Endothelial cell of umbilical vein (primary cell): ENCODE data around the gene GRIA4. TPM values are rescaled to one million over a fixed set of nuclear protein-coding genes. Genes with fewer than 3 reads are reported as not detected.

ENCODE experiments used
- BruUV-seq: library from RNA; stranded (reverse); fragments of 400-500 nt; replicated peaks from 2 replicates; lab custom pipeline; 2021; lab: Mats Ljungman, UMichigan
- CTCF ChIA-PET: fragments of 300-600, 350-600 bp; sonication (Branson Sonifier 250); formaldehyde crosslinking; loops from one replicate; lab custom pipeline; 2021; ENCODE audit warnings: antibody characterized with exemption, inconsistent platforms; lab: Charles Lee
- POLR2A ChIA-PET: fragments of 300-600, 350-600 bp; sonication (Branson Sonifier 250); formaldehyde crosslinking; loops from one replicate; lab custom pipeline; 2021; ENCODE audit warnings: antibody characterized with exemption, inconsistent platforms; lab: Charles Lee
- DNase-seq: peaks from one replicate; pipeline ENCODE4 v3.0.0-alpha.2; 2011; ENCODE audit warnings: low read depth, low spot score
- FAIRE-seq: peaks from 2 replicates; lab custom pipeline; 2011; peaks lifted over from hg19 to GRCh38; lab: Jason Lieb, UNC
- H2AFZ ChIP-seq: 2 replicates; pipeline ENCODE4 v1.6.0; 2012; ENCODE audit warnings: low read depth, low read length, control low read depth, inconsistent platforms
- H3K27ac ChIP-seq: 2 replicates; pipeline ENCODE4 v1.5.1; 2011; ENCODE audit warnings: low read depth, mild to moderate bottlenecking, control low read depth, low read length, moderate library complexity; ENCODE audit not compliant: insufficient read depth
- H3K27me3 ChIP-seq, 2 experiments: 2 replicates each; pipeline versions ENCODE4 v1.6.0 to v1.6.1; 2011; ENCODE audit warnings: low read length in 2 of 2, mixed read lengths in 1 of 2; ENCODE audit not compliant: control insufficient read depth in 2 of 2, insufficient read depth in 2 of 2
- H3K36me3 ChIP-seq, 2 experiments: 2 replicates in 1 of 2; 3 replicates in 1 of 2; pipeline ENCODE4 v1.5.1; 2011; ENCODE audit warnings: low read length in 2 of 2, mild to moderate bottlenecking in 1 of 2, moderate library complexity in 1 of 2; ENCODE audit not compliant: control insufficient read depth in 2 of 2, insufficient read depth in 2 of 2; ENCODE audit errors: extremely low read depth in 1 of 2
- H3K4me1 ChIP-seq: 3 replicates; pipeline ENCODE4 v1.5.1; 2011; ENCODE audit warnings: mild to moderate bottlenecking, low read length; ENCODE audit not compliant: control insufficient read depth, insufficient read depth; ENCODE audit errors: extremely low read depth
- H3K4me2 ChIP-seq: 2 replicates; pipeline ENCODE4 v1.6.1; 2011; ENCODE audit warnings: low read length, control low read depth, mixed read lengths; ENCODE audit not compliant: insufficient read depth
- H3K4me3 ChIP-seq, 3 experiments: fragments of 200-600 bp in 1 of 3; sonication (generic), shearing (Covaris generic) in 1 of 3; replicated peaks in 1 of 3; 2 replicates each; pipeline ENCODE4 v1.5.1; 2011 to 2016; ENCODE audit warnings: control low read depth in 3 of 3, low read length in 3 of 3, mild to moderate bottlenecking in 2 of 3, inconsistent platforms in 1 of 3, low read depth in 1 of 3, moderate library complexity in 1 of 3; ENCODE audit not compliant: insufficient read depth in 1 of 3
- H3K79me2 ChIP-seq: 2 replicates; pipeline ENCODE4 v1.6.0; 2012; ENCODE audit warnings: low read length, inconsistent platforms; ENCODE audit not compliant: control insufficient read depth, insufficient read depth
- H3K9ac ChIP-seq: replicated peaks from 2 replicates; pipeline ENCODE3; 2011; ENCODE audit warnings: low read length, control low read depth; ENCODE audit not compliant: insufficient read depth; ENCODE audit errors: extremely low read depth
- H3K9me1 ChIP-seq: replicated peaks from 3 replicates; pipeline ENCODE4 v1.6.0; 2011; ENCODE audit warnings: mild to moderate bottlenecking, low read length; ENCODE audit not compliant: control insufficient read depth, insufficient read depth; ENCODE audit errors: extremely low read depth
- H3K9me3 ChIP-seq: replicated peaks from 2 replicates; pipeline ENCODE4 v1.5.1; 2012; ENCODE audit warnings: low read length, inconsistent platforms; ENCODE audit not compliant: control insufficient read depth, insufficient read depth
- H4K20me1 ChIP-seq: replicated peaks from 2 replicates; pipeline ENCODE3; 2011; ENCODE audit warnings: mild to moderate bottlenecking, low read length; ENCODE audit not compliant: control insufficient read depth, insufficient read depth; ENCODE audit errors: extremely low read depth
- EZH2 ChIP-seq: IDR thresholded peaks from 2 replicates; pipeline ENCODE4 v1.6.1; 2012; ENCODE audit warnings: borderline replicate concordance, low read depth, mild to moderate bottlenecking, moderate library complexity, low read length, inconsistent platforms; ENCODE audit not compliant: severe bottlenecking
- FOS ChIP-seq: IDR thresholded peaks from 2 replicates; pipeline ENCODE4 v1.6.1; 2011; ENCODE audit warnings: mild to moderate bottlenecking, low read length, moderate library complexity, borderline replicate concordance; ENCODE audit not compliant: insufficient read depth
- GATA2 ChIP-seq: IDR thresholded peaks from 2 replicates; pipeline ENCODE4 v1.7.0; 2011; ENCODE audit warnings: low read depth, mild to moderate bottlenecking, moderate library complexity, mixed read lengths, low read length; ENCODE audit not compliant: insufficient read length, insufficient read depth
- JUN ChIP-seq: IDR thresholded peaks from 2 replicates; pipeline ENCODE4 v1.6.1; 2011; ENCODE audit warnings: borderline replicate concordance, low read depth; ENCODE audit not compliant: insufficient read length, insufficient read depth
- MAX ChIP-seq: IDR thresholded peaks from 2 replicates; pipeline ENCODE4 v1.6.1; 2011; ENCODE audit not compliant: insufficient read depth, insufficient read length
- MYC ChIP-seq: IDR thresholded peaks from one replicate; pipeline ENCODE4 v1.6.1; 2011; ENCODE audit warnings: mild to moderate bottlenecking, low read depth, low read length
- POLR2AphosphoS5 ChIP-seq: IDR thresholded peaks from 2 replicates; pipeline ENCODE4 v1.6.1; 2012; ENCODE audit warnings: low read depth, mild to moderate bottlenecking, control low read depth, low read length, moderate library complexity; ENCODE audit not compliant: insufficient read depth
- dilution Hi-C: fragments of 300-500 bp; cut with MboI; formaldehyde crosslinking; loops from one replicate; pipeline ENCODE4 v1.15.0; 2019; ENCODE audit warnings: low sequenced_read_pairs; ENCODE audit not compliant: extremely low pct_ligation_motif_present
- intact Hi-C: fragments of 100-400 bp; cut with micrococcal nuclease; formaldehyde crosslinking; loops from one replicate; pipeline ENCODE4 v1.10.0; 2022
- polyA plus RNA-seq, 4 experiments: library from polyadenylated mRNA; depleted of rRNA in 3 of 4; stranded (reverse) in 3 of 4; unstranded in 1 of 4; fragments of >200 nt; gene quantifications; 2 replicates each; pipeline versions ENCODE4 v1.2.1 to v1.2.3, GENCODE V29; 2011 to 2012; ENCODE audit warnings: missing spikeins in 1 of 4
- total RNA-seq: library from RNA; stranded (reverse); gene quantifications from 2 replicates; pipeline ENCODE4 v1.2.3, GENCODE V29; 2021

The GRIA4 gene
- total and polyA plus RNA-seq, 2 donors (not counting 3 experiments of a cell fraction or from before 2014, with no cell fraction given) = not detected

- no TSS peak for BruUV-seq
- POLR2A ChIA-PET = no interaction called here
- no peak for TF ChIP-seq POLR2AphosphoS5
- peak; percentile 68 for TF ChIP-seq FOS
- TF ChIP-seq GATA2 = no peak
- no peak for TF ChIP-seq EZH2
- no peak for TF ChIP-seq MAX
- peak; percentile 36 for TF ChIP-seq JUN
- TF ChIP-seq MYC = no peak
- Histone ChIP-seq H3K9ac (no peak overlapping the region), H3K36me3 (no peaks in the 10 kb centered on the region), H3K9me1 (no peaks in the 10 kb centered on the region), H3K4me1 (peaks cover 3% of the 10 kb centered on the region), H3K4me3 (no peak overlapping the region), H3K27me3 (no peaks in the 10 kb centered on the region), H3K9me3 (no peaks in the 10 kb centered on the region), H3K4me2 (no peak overlapping the region), H3K27ac (peak overlapping the region; percentile 7), H3K79me2 (no peaks in the 10 kb centered on the region), H2AFZ (no peak overlapping the region), H4K20me1 (no peaks in the 10 kb centered on the region)
- intact Hi-C loops = no loop called here
- DNase-seq = peak; percentile 42
- FAIRE-seq = peak; percentile 72
- CTCF ChIA-PET = interaction anchor here (1.1 kb wide), 1 partner anchor 32 kb away, joined by 3 read pairs; no protein-coding TSS in a partner anchor
- dilution Hi-C loops = no loop called here
Observed at GRCh38 chr11:105719073-105719822, 109.4 kb downstream of the GRIA4 start.
